Left cardiac atrium (tissue), 4 donors: ENCODE data around the gene LRP5. TPM values are rescaled to one million over a fixed set of nuclear protein-coding genes. Genes with fewer than 3 reads are reported as not detected.

Experiments
- ATAC-seq, 2 donors: fragments of 200-7000 bp; cut with Tn5 transposase; one replicate each; pipeline ENCODE4 v1.9.1; 2020; ENCODE audit warnings: mild to moderate bottlenecking in 2 of 2, moderate library complexity in 2 of 2
- DNase-seq: peaks from one replicate; pipeline ENCODE4 v3.0.0-alpha.2; 2020
- intact Hi-C, 2 donors: fragments of 100-400 bp; cut with DNase I; formaldehyde crosslinking; loops; one replicate each; pipeline versions ENCODE4 v1.14.1 to v1.15.1; 2022 to 2023
- total RNA-seq, 2 donors: library from RNA; stranded (reverse); fragmentation: NEBNext Ultra II Directional; extraction: Animal tissue kit (Norgen Biotek cat#: 25700); gene quantifications; one replicate each; pipeline ENCODE4 v1.2.1, GENCODE V29; 2021
- donor health status: DM: no; HTN: yes; CAD: no.
- donor health status: DM: no; HTN: yes; CAD: no; lungs with severe emphysema.
- donor health status: DM: yes; HTN: yes; CAD: no.
- donor health status: Dilated cardiomyopathy.

LRP5 gene
- total RNA-seq, 2 donors from 2014 or later, result 53.4 to 60.3 TPM

GRCh38 chr11:68480852-68481510 is 168.6 kb downstream of the LRP5 start:
- DNase-seq (no peak), ATAC-seq (peak; percentile 38 to 49)
- intact Hi-C loops, result no loop called here

DNA sequence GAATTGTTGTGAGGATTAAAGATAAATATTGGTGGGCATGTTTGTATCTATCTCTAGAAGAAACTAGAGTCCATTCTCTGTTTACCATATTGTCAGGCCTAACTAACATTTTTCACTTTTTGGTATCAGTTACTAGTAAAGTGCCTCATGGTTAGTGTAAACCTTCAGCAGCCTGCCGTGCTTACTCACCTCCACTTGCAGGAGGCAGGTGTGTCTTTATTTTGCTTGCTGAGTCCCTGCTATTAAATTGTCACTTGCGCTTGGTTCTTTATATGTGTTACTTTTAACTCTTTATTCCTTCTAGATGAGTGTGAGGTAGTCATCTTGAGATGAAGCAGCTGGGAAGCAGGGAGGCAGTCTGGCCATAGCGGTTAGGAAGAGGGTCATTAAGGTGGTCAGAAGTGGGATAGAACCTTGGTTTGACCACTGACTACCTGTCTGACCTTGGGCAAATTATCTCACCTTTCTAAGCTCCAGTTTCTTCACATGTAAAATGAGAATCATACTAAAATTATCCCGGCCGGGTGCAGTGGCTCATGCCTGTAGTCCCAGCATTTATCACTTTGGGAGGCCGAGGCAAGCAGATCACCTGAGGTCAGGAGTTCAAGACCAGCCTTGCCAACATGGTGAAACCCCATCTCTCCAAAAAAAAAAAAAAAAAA is 169.3 kb downstream of the LRP5 start:
- intact Hi-C loops, result no loop called here
- ATAC-seq (peak in 1 of 2 donors; percentile 11), DNase-seq (no peak)

DNA sequence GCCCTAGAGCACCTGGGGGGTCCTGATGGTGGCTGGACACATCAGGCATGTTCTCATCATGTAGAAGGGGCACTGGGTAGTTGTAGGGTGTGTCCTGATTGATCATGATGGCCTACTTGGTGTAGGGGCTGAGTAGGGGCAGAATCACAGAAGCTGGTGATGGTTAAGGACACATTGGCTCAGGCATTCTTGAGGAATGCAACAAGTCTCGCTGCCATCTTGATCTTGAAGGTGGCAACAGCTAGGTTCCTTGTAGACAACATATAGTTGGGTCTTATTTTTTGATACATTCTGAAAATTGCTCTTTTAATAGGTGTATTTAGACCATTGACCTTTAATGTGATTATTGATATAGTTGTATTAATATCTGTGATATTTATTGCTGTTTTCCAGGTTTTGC is 176.2 kb downstream of the LRP5 start:
- intact Hi-C loops, result no loop called here
- DNase-seq, result no peak
- ATAC-seq, result no peak

DNA sequence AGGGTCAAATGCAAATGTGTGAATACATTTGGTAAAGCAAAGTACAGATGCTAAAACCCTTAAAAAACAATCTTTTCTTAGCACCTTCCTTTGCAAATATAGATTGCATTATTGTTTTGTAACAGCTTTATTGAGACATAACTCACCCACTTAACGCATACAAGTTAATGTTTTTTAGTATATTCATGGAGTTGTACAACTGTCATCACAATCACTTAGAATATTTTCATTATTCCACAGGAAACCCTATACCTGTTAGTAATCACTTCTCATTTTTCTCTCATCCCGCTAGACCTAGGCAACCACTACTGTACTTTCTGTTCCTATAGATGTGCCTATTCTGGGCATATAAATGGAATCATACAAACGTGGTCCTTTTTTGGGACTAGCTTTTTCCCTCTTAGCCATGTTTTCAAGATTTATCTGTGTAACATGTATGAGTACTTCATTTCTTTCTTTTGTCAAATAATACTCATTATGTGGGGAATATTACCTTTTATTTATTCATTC is 182.9 kb downstream of the LRP5 start:
- ATAC-seq (no peak), DNase-seq (no peak)
- intact Hi-C loops, result no loop called here

- DNase-seq (no peak), ATAC-seq (no peak)
- intact Hi-C loops, result no loop called here
These were observed 183.5 kb downstream of the LRP5 start for GRCh38 chr11:68495872-68496271.

DNA sequence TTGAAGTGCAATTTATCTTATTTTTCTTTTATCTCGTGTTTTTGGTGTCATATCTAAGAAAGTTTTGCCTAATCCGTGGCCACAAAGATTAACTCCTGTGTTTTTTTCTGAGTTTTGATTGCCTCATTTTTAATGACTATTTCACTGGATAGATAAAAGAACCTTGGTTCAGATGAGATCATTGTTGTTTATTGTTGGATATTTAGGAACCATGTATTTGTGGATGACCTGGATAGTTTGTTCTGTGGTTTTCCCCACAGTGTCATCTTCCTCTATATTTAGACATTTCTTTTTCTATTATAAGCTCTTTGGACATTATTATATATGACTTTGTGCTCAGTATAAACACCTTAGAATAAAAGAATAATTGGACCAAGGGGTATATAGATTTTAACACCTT is 185.4 kb downstream of the LRP5 start:
- DNase-seq (no peak), ATAC-seq (peak in 1 of 2 donors; percentile 24)
- intact Hi-C loops, result no loop called here

GRCh38 chr11:68498321-68498720 is 185.9 kb downstream of the LRP5 start:
- intact Hi-C loops, result no loop called here
- ATAC-seq (peak; percentile 32 to 37), DNase-seq (no peak)

Other genes starting within 250 kb of the LRP5 start
- 10 to 100 TPM in 1 of 2 donors, 1 to 10 TPM in 1; 7.8 to 11.8 TPM for gene CHKA, start 191.2 kb upstream of the LRP5 start, total RNA-seq
- 10 to 100 TPM; 28.8 to 29.8 TPM for gene KMT5B, start 99.3 kb upstream of the LRP5 start, total RNA-seq
- gene C11orf24, start 40.6 kb upstream of the LRP5 start, total RNA-seq, result 10 to 100 TPM; 28.7 to 42.0 TPM
- 10 to 100 TPM; 69.8 to 86.0 TPM for gene PPP6R3, start 148.2 kb downstream of the LRP5 start, total RNA-seq